ENCODE measurements around the gene TTLL10. TPM values are rescaled to one million over a fixed set of nuclear protein-coding genes. Genes with fewer than 3 reads are reported as not detected.

Gene TTLL10
- total and polyA plus RNA-seq, 2 of the 8 experiments (the other 6 are each of a cell fraction or from before 2014, with no cell fraction given): 1.1 to 1.7 TPM

DNA sequence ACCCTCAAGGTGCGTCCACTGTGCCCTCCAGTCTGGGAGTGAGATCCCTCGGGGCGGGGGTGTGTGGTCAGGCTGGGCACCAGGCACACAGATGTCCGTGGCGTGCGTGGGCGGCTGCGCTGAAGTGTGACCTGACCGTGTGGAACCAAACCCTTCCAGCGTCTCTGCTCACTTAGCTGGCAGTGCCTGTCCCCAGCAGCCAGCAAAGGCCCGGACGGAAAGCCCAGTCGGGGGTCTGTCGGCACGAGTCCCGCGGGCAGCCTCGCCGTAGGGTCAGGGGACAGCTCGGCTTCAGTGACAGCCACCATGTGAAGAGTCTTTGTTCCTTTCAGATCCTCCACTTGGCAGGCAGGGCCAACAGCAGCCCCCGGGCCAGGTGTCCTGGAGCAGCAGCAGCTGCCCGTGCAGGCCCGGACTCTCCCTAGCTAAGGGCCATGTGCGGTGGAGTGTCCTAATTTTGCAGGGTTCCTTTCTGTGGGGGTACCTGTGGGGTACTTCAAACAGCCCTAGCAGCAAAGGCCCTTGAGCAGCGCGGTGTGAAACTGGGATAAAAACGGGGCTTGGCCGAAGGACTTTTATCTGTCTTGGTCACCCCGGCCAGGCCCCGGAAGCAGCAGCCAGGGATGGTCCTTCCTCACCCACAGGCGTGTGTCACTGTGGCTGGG lies 11.6 kb downstream of the TTLL10 start:
- Histone ChIP-seq H3K27ac (ENCODE audit: low read depth, low read length) (no peak overlapping the region), H3K79me2 (ENCODE audit: control insufficient read depth in 1 of 2, insufficient read depth in 2 of 2, low read length in 2 of 2) (no peaks in the 10 kb centered on the region), H3K23me2 (ENCODE audit: low read depth, low read length) (no peaks in the 10 kb centered on the region), H3K79me1 (ENCODE audit: low read depth, low read length) (no peaks in the 10 kb centered on the region), H4K5ac (ENCODE audit: insufficient read length, low read depth, low read length) (no peak overlapping the region), H3K36me3 (ENCODE audit: control insufficient read depth in 2 of 4, insufficient read depth in 4 of 4, low read length in 3 of 4) (no peaks in the 10 kb centered on the region), H3K56ac (replicated peaks; ENCODE audit: insufficient read length, low read depth, low read length) (no peak overlapping the region), H3K23ac (ENCODE audit: insufficient read length) (no peak overlapping the region), H3K9me3 (ENCODE audit: insufficient read depth in 2 of 2, low read depth in 1 of 2, low read length in 1 of 2) (0 out of 4 replicates have a peak, but pooled peaks cover 0 to 2% of the 10 kb centered on the region in 2 experiments), H2BK20ac (ENCODE audit: low read length) (no peak overlapping the region), H2AK5ac (ENCODE audit: low read depth, low read length) (no peak overlapping the region), H2AFZ (ENCODE audit: low read length) (no peak overlapping the region), H2BK12ac (ENCODE audit: low read depth, low read length) (no peak overlapping the region), H2BK120ac (replicated peaks; ENCODE audit: low read depth, low read length) (no peak overlapping the region), H2BK15ac (ENCODE audit: low read length) (no peak overlapping the region), H4K91ac (replicated peaks; ENCODE audit: insufficient read length, low read length) (no peak overlapping the region), H3K14ac (ENCODE audit: insufficient read length) (no peak overlapping the region), H3K4ac (replicated peaks; ENCODE audit: insufficient read length, low read depth, low read length) (no peak overlapping the region), H3K18ac (ENCODE audit: extremely low read depth, low read length) (no peak overlapping the region), H3K4me3 (ENCODE audit: extremely low read depth in 1 of 4, insufficient read depth in 2 of 4, low read depth in 3 of 4, low read length in 4 of 4) (no peak overlapping the region), H3K4me1 (replicated peaks in 1 of 4; ENCODE audit: control insufficient read depth in 3 of 4, insufficient read depth in 4 of 4, low read length in 3 of 4) (no peaks in the 10 kb centered on the region; a peak in 1 of 7 replicates), H4K20me1 (replicated peaks in 1 of 2; ENCODE audit: control insufficient read depth in 1 of 2, insufficient read depth in 2 of 2, low read length in 2 of 2) (peaks cover 0 to 3% of the 10 kb centered on the region in 2 experiments), H3K9ac (replicated peaks in 1 of 4; ENCODE audit: extremely low read depth in 1 of 4, low read depth in 3 of 4, low read length in 3 of 4) (no peak overlapping the region), H2BK5ac (ENCODE audit: low read depth, low read length) (no peak overlapping the region), H4K8ac (ENCODE audit: extremely low read depth, insufficient read depth, low read length) (peak overlapping the region; percentile 46; the same call in 1 of the 2 replicates), H3K4me2 (ENCODE audit: insufficient read depth in 1 of 2, low read depth in 2 of 2, low read length in 2 of 2) (no peak overlapping the region), H3K27me3 (replicated peaks in 1 of 4; ENCODE audit: control insufficient read depth in 3 of 4, extremely low read depth in 1 of 4, insufficient read depth in 3 of 4, low read length in 3 of 4) (no peaks in the 10 kb centered on the region)
- FAIRE-seq (no peak), DNase-seq (ENCODE audit: low read depth in 1 of 2, low spot score in 2 of 2) (peak in 1 of 2 experiments; percentile 44)
- ChIA-PET POLR2A (ENCODE audit: partially characterized antibody) (interaction anchor here (1.0 kb wide), 1 partner anchor 16 kb away, joined by 3 read pairs; no protein-coding TSS in a partner anchor), CTCF (ENCODE audit: partially characterized antibody) (interaction anchor here (0.7 to 1.6 kb wide), 3 partner anchors 15 to 62 kb away, joined by 3 to 5 read pairs (median 4); no protein-coding TSS in a partner anchor)
- WGBS, 2 experiments (ENCODE audit: extremely low coverage in 1 of 2, insufficient coverage in 1 of 2, insufficient read length in 1 of 2, insufficient replicate concordance in 2 of 2, low coverage in 1 of 2, low lambda C conversion rate in 2 of 2, missing lambda C conversion rate in 1 of 2): 93% methylated on average over 31 of the region's 31 CpGs; no CpG with 5 or more reads in 1 of the 2 experiments
- TF ChIP-seq JUND (IDR thresholded peaks at IDR 0.05; ENCODE audit: low read length): no peak

All from H1 (cell line).